Mesendoderm (in vitro differentiated cells): Measurements from ENCODE around the gene BCAS4.

Experiments
- DNase-seq: peaks from one replicate; pipeline ENCODE4 v3.0.0; 2013
- H2AK5ac ChIP-seq: 2 replicates; pipeline ENCODE4 v1.6.1; 2013; ENCODE audit warnings: low read length, inconsistent platforms
- H2BK120ac ChIP-seq: 2 replicates; pipeline ENCODE4 v1.6.1; 2013; ENCODE audit warnings: low read depth, mild to moderate bottlenecking, low read length, moderate library complexity, mixed read lengths
- H2BK15ac ChIP-seq: replicated peaks from 2 replicates; pipeline ENCODE4 v1.6.1; 2013; ENCODE audit warnings: low read depth, mild to moderate bottlenecking, moderate library complexity
- H2BK5ac ChIP-seq: 2 replicates; pipeline ENCODE4 v1.6.1; 2013; ENCODE audit warnings: low read length, inconsistent platforms
- H3K18ac ChIP-seq: 2 replicates; pipeline ENCODE4 v1.6.1; 2013; ENCODE audit warnings: mild to moderate bottlenecking, low read length, mixed read lengths
- H3K23ac ChIP-seq: one replicate; pipeline ENCODE4 v1.6.1; 2013; ENCODE audit warnings: low read length
- H3K27ac ChIP-seq: 2 replicates; pipeline ENCODE4 v1.5.1; 2013; ENCODE audit warnings: low read depth, mild to moderate bottlenecking, inconsistent platforms, low read length, moderate library complexity
- H3K27me3 ChIP-seq: 2 replicates; pipeline ENCODE4 v1.6.1; 2013; ENCODE audit warnings: low read length, control low read depth, mild to moderate bottlenecking, inconsistent platforms; ENCODE audit not compliant: insufficient read depth, poor library complexity
- H3K36me3 ChIP-seq: 2 replicates; pipeline ENCODE4 v1.6.1; 2013; ENCODE audit warnings: low read length, inconsistent platforms; ENCODE audit not compliant: control insufficient read depth, insufficient read depth
- H3K4ac ChIP-seq: one replicate; pipeline ENCODE4 v1.6.1; 2013; ENCODE audit warnings: low read depth, mild to moderate bottlenecking, low read length, moderate library complexity
- H3K4me1 ChIP-seq: 2 replicates; pipeline ENCODE4 v1.6.1; 2013; ENCODE audit warnings: low read depth, low read length, inconsistent platforms; ENCODE audit not compliant: control insufficient read depth
- H3K4me2 ChIP-seq: 2 replicates; pipeline ENCODE4 v1.6.1; 2013; ENCODE audit warnings: low read length
- H3K4me3 ChIP-seq: 2 replicates; pipeline ENCODE4 v1.5.1; 2013; ENCODE audit warnings: mild to moderate bottlenecking, low read length
- H3K56ac ChIP-seq: one replicate; pipeline ENCODE4 v1.6.1; 2013; ENCODE audit warnings: low read length
- H3K79me1 ChIP-seq: 2 replicates; pipeline ENCODE4 v1.6.1; 2013; ENCODE audit warnings: low read length, inconsistent platforms
- H3K79me2 ChIP-seq: 2 replicates; pipeline ENCODE4 v1.6.1; 2013; ENCODE audit warnings: mild to moderate bottlenecking, low read length; ENCODE audit not compliant: control insufficient read depth, insufficient read depth
- H3K9ac ChIP-seq: 2 replicates; pipeline ENCODE4 v1.6.1; 2013; ENCODE audit warnings: low read length, inconsistent platforms
- H4K5ac ChIP-seq: one replicate; pipeline ENCODE4 v1.6.1; 2013; ENCODE audit warnings: low read length
- H4K8ac ChIP-seq: one replicate; pipeline ENCODE4 v1.6.1; 2013; ENCODE audit warnings: low read depth, mild to moderate bottlenecking, control low read depth, low read length, moderate library complexity
- WGBS: extraction: QIAGEN DNeasy Blood & Tissue Kit; methylation state at CpG from one replicate; pipeline ENCODE4 v1.1.7; 2013; ENCODE audit warnings: low lambda C conversion rate, missing lambda C conversion rate; ENCODE audit not compliant: insufficient coverage; ENCODE audit errors: extremely low coverage; 5-methylcytosine and 5-hydroxymethylcytosine counted together

BCAS4 gene

GRCh38 chr20:50817776-50818172 lies 22.9 kb downstream of the BCAS4 start:
- Histone ChIP-seq H2BK120ac (no peak overlapping the region), H3K4me2 (no peak overlapping the region), H3K79me2 (no peaks in the 10 kb centered on the region), H3K18ac (peak overlapping the region; percentile 2), H3K27me3 (no peaks in the 10 kb centered on the region), H3K23ac (no peak overlapping the region), H4K8ac (no peak overlapping the region), H4K5ac (peak overlapping the region; percentile 99), H3K27ac (no peak overlapping the region), H3K56ac (peak overlapping the region; percentile 83), H2BK5ac (no peak overlapping the region), H3K4me1 (peaks cover 4% of the 10 kb centered on the region), H3K4ac (peak overlapping the region; percentile 56), H3K79me1 (no peaks in the 10 kb centered on the region), H3K36me3 (no peaks in the 10 kb centered on the region), H3K4me3 (no peak overlapping the region), H2BK15ac (no peak overlapping the region), H2AK5ac (no peak overlapping the region), H3K9ac (peak overlapping the region; percentile 56)
- WGBS, result no CpG with 5 or more reads among the region's 10 CpGs
- no peak for DNase-seq

GRCh38 chr20:50819349-50819748 lies 24.5 kb downstream of the BCAS4 start:
- no peak overlapping the region for H3K27ac ChIP-seq
- H4K8ac ChIP-seq, result no peak overlapping the region
- no peak overlapping the region for H2BK15ac ChIP-seq
- no peak overlapping the region for H2BK5ac ChIP-seq
- H3K23ac ChIP-seq, result no peak overlapping the region
- WGBS, result no CpG with 5 or more reads among the region's 8 CpGs
- no peak overlapping the region for H4K5ac ChIP-seq
- H3K4me3 ChIP-seq, result no peak overlapping the region
- no peaks in the 10 kb centered on the region for H3K27me3 ChIP-seq
- H3K79me1 ChIP-seq, result no peaks in the 10 kb centered on the region
- no peaks in the 10 kb centered on the region for H3K36me3 ChIP-seq
- no peak overlapping the region for H3K9ac ChIP-seq
- no peak overlapping the region for H3K4ac ChIP-seq
- H2AK5ac ChIP-seq, result no peak overlapping the region
- DNase-seq, result no peak
- no peak overlapping the region for H3K4me2 ChIP-seq
- H3K18ac ChIP-seq, result no peak overlapping the region
- peaks cover 4% of the 10 kb centered on the region for H3K4me1 ChIP-seq
- H3K79me2 ChIP-seq, result no peaks in the 10 kb centered on the region
- no peak overlapping the region for H3K56ac ChIP-seq
- no peak overlapping the region for H2BK120ac ChIP-seq

- H2BK5ac ChIP-seq, result no peak overlapping the region
- H3K56ac ChIP-seq, result no peak overlapping the region
- H3K18ac ChIP-seq, result no peak overlapping the region
- H3K4me2 ChIP-seq, result no peak overlapping the region
- no peaks in the 10 kb centered on the region for H3K79me1 ChIP-seq
- no peak overlapping the region for H3K4ac ChIP-seq
- H3K79me2 ChIP-seq, result no peaks in the 10 kb centered on the region
- no peaks in the 10 kb centered on the region for H3K27me3 ChIP-seq
- no peak overlapping the region for H3K4me3 ChIP-seq
- H3K9ac ChIP-seq, result no peak overlapping the region
- H3K27ac ChIP-seq, result no peak overlapping the region
- H4K8ac ChIP-seq, result no peak overlapping the region
- H3K23ac ChIP-seq, result no peak overlapping the region
- H4K5ac ChIP-seq, result no peak overlapping the region
- H2AK5ac ChIP-seq, result no peak overlapping the region
- H2BK120ac ChIP-seq, result no peak overlapping the region
- peak; percentile 26 for DNase-seq
- H3K4me1 ChIP-seq, result peaks cover 4% of the 10 kb centered on the region
- H2BK15ac ChIP-seq, result no peak overlapping the region
- no CpG with 5 or more reads among the region's 16 CpGs for WGBS
- no peaks in the 10 kb centered on the region for H3K36me3 ChIP-seq
Observed at GRCh38 chr20:50820515-50821256, 25.8 kb downstream of the BCAS4 start.

GRCh38 chr20:50821257-50821921 lies 26.5 kb downstream of the BCAS4 start:
- H2BK120ac ChIP-seq, result no peak overlapping the region
- no peak overlapping the region for H3K27ac ChIP-seq
- no peak overlapping the region for H3K9ac ChIP-seq
- H3K18ac ChIP-seq, result no peak overlapping the region
- no peaks in the 10 kb centered on the region for H3K79me2 ChIP-seq
- H3K4me3 ChIP-seq, result no peak overlapping the region
- no peak overlapping the region for H3K4ac ChIP-seq
- no peaks in the 10 kb centered on the region for H3K79me1 ChIP-seq
- H4K5ac ChIP-seq, result no peak overlapping the region
- H3K56ac ChIP-seq, result no peak overlapping the region
- no peak overlapping the region for H3K23ac ChIP-seq
- H3K36me3 ChIP-seq, result no peaks in the 10 kb centered on the region
- no CpG with 5 or more reads among the region's 8 CpGs for WGBS
- H3K4me1 ChIP-seq, result peaks cover 4% of the 10 kb centered on the region
- no peak overlapping the region for H4K8ac ChIP-seq
- no peak overlapping the region for H2AK5ac ChIP-seq
- H3K27me3 ChIP-seq, result no peaks in the 10 kb centered on the region
- H2BK5ac ChIP-seq, result no peak overlapping the region
- no peak overlapping the region for H3K4me2 ChIP-seq
- no peak overlapping the region for H2BK15ac ChIP-seq
- no peak for DNase-seq

- no peaks in the 10 kb centered on the region for H3K79me2 ChIP-seq
- no peak overlapping the region for H4K5ac ChIP-seq
- WGBS, result no CpG with 5 or more reads among the region's 7 CpGs
- no peaks in the 10 kb centered on the region for H3K27me3 ChIP-seq
- no peak overlapping the region for H4K8ac ChIP-seq
- no peaks in the 10 kb centered on the region for H3K79me1 ChIP-seq
- no peak overlapping the region for H3K4ac ChIP-seq
- no peak overlapping the region for H2BK5ac ChIP-seq
- no peak overlapping the region for H3K4me3 ChIP-seq
- H3K27ac ChIP-seq, result no peak overlapping the region
- no peak overlapping the region for H2BK15ac ChIP-seq
- H3K36me3 ChIP-seq, result no peaks in the 10 kb centered on the region
- no peak overlapping the region for H3K18ac ChIP-seq
- peaks cover 4% of the 10 kb centered on the region for H3K4me1 ChIP-seq
- H3K23ac ChIP-seq, result no peak overlapping the region
- H3K56ac ChIP-seq, result no peak overlapping the region
- H3K9ac ChIP-seq, result no peak overlapping the region
- H3K4me2 ChIP-seq, result no peak overlapping the region
- DNase-seq, result no peak
- no peak overlapping the region for H2AK5ac ChIP-seq
- no peak overlapping the region for H2BK120ac ChIP-seq
Observed at GRCh38 chr20:50821994-50822393, 27.1 kb downstream of the BCAS4 start.
